ENCODE measurements around the gene NUDC.
A peak's percentile ranks its signal among the peaks of the same experiment; 100 is the strongest.
"Not testable (repeated sequence)": the region's sequence is repeated elsewhere in the genome, so short reads cannot be mapped to it uniquely, and the experiment has no call there.

NUDC gene

GRCh38 chr1:26951821-26952497, 30.4 kb downstream of the NUDC start:
- no peak for DNase-seq

- no peak for DNase-seq
These were observed 31.8 kb downstream of the NUDC start for GRCh38 chr1:26953374-26953773.

- no peak for DNase-seq
These were observed 34.8 kb downstream of the NUDC start for GRCh38 chr1:26956321-26956720.

GRCh38 chr1:26957306-26957705, 35.8 kb downstream of the NUDC start:
- DNase-seq = no peak

- DNase-seq = no peak
These were observed 37.7 kb downstream of the NUDC start for GRCh38 chr1:26959270-26959669.

- no peak for DNase-seq
These were observed 38.4 kb downstream of the NUDC start, which contains the start of gene KDF1 for GRCh38 chr1:26959722-26960624. TSS of gene KDF1 (minus strand) at chr1:26960468. CDS start at chr1:26952380, 8,088 bp downstream.

GRCh38 chr1:26960625-26960966, 39.1 kb downstream of the NUDC start:
- DNase-seq = no peak

- peak; percentile 15 for DNase-seq
These were observed 40.3 kb downstream of the NUDC start for GRCh38 chr1:26961826-26962225.

- no peak for DNase-seq
These were observed 43.7 kb downstream of the NUDC start for GRCh38 chr1:26965213-26965612.

GRCh38 chr1:26965628-26966027, 44.1 kb downstream of the NUDC start:
- no peak for DNase-seq

GRCh38 chr1:26970810-26971209, 49.3 kb downstream of the NUDC start:
- no peak for DNase-seq

GRCh38 chr1:26971590-26971989, 50.0 kb downstream of the NUDC start:
- no peak for DNase-seq

GRCh38 chr1:26972390-26972789, 50.8 kb downstream of the NUDC start:
- DNase-seq = peak; percentile 62

- DNase-seq = no peak
These were observed 51.3 kb downstream of the NUDC start for GRCh38 chr1:26972821-26973220.

GRCh38 chr1:26976621-26977510, 55.3 kb downstream of the NUDC start:
- DNase-seq = no peak

GRCh38 chr1:26978901-26979300, 57.4 kb downstream of the NUDC start:
- peak; percentile 42 for DNase-seq

- DNase-seq = no peak
These were observed 59.8 kb downstream of the NUDC start for GRCh38 chr1:26981146-26981846.

- DNase-seq = no peak
These were observed 62.3 kb downstream of the NUDC start for GRCh38 chr1:26983863-26984262.

- no peak for DNase-seq
These were observed 62.7 kb downstream of the NUDC start for GRCh38 chr1:26984291-26984690.

- no peak for DNase-seq
These were observed 65.1 kb downstream of the NUDC start for GRCh38 chr1:26986658-26987057.

- DNase-seq = not testable (repeated sequence)
These were observed 68.0 kb downstream of the NUDC start for GRCh38 chr1:26989403-26990109.

Data from GDM1 (cell line).